Thymus (tissue), 14 donors: Measurements from ENCODE around the gene ADGRE2. TPM values are rescaled to one million over a fixed set of nuclear protein-coding genes. Genes with fewer than 3 reads are reported as not detected.
"Not testable (repeated sequence)": the region's sequence is repeated elsewhere in the genome, so short reads cannot be mapped to it uniquely, and the experiment has no call there.

Experiments
- DNase-seq, 9 donors: peaks; one replicate each; pipeline ENCODE4 v3.0.0-alpha.2; 2013; ENCODE audit warnings: low spot score in 9 of 9, low read depth in 6 of 9, missing footprints in 1 of 9
- H3K27ac ChIP-seq, 2 donors: one replicate each; pipeline ENCODE4 v1.5.1; 2013; ENCODE audit warnings: control low read depth in 1 of 2, low read depth in 1 of 2, low read length in 1 of 2, mild to moderate bottlenecking in 1 of 2, moderate library complexity in 1 of 2
- H3K27me3 ChIP-seq, 2 donors: one replicate each; pipeline ENCODE4 v1.5.1; 2013; ENCODE audit warnings: low read length in 1 of 2; ENCODE audit not compliant: control insufficient read depth in 2 of 2, insufficient read depth in 1 of 2
- H3K36me3 ChIP-seq, 2 donors: one replicate each; pipeline ENCODE4 v1.5.1; 2013; ENCODE audit warnings: low read length in 1 of 2, mild to moderate bottlenecking in 1 of 2, moderate library complexity in 1 of 2; ENCODE audit not compliant: control insufficient read depth in 2 of 2, insufficient read depth in 2 of 2
- H3K4me1 ChIP-seq, 2 donors: one replicate each; pipeline ENCODE4 v1.5.1; 2013; ENCODE audit warnings: low read length in 2 of 2; ENCODE audit not compliant: control insufficient read depth in 2 of 2, insufficient read depth in 2 of 2
- H3K4me3 ChIP-seq, 2 donors: one replicate each; pipeline ENCODE4 v1.5.1; 2013; ENCODE audit warnings: low read length in 2 of 2, control low read depth in 1 of 2, mild to moderate bottlenecking in 1 of 2
- H3K9me3 ChIP-seq, 2 donors: one replicate each; pipeline ENCODE4 v1.5.1; 2013; ENCODE audit warnings: low read length in 1 of 2, mild to moderate bottlenecking in 1 of 2; ENCODE audit not compliant: control insufficient read depth in 2 of 2, insufficient read depth in 1 of 2
- WGBS: extraction: QIAGEN DNeasy Blood & Tissue Kit; methylation state at CpG from one replicate; pipeline ENCODE4 v1.1.7; 2013; 5-methylcytosine and 5-hydroxymethylcytosine counted together
- long read RNA-seq, 10 donors: transcript quantifications; one replicate each; lab custom pipeline, GENCODE V29; 2026
- polyA plus RNA-seq: library from polyadenylated mRNA; stranded (reverse); fragments of 200-250 nt; gene quantifications from one replicate; pipeline ENCODE4 v1.2.3, GENCODE V29; 2013
- total RNA-seq: library from RNA; stranded (reverse); fragments of 120-200 nt; gene quantifications from one replicate; pipeline ENCODE4 v1.2.4, GENCODE V29; 2013
- donor health status: healthy.

The ADGRE2 gene
- total RNA-seq, result 1.2 TPM
- 3.4 TPM for polyA plus RNA-seq
- long read RNA-seq, donor 1, result 0 reads
- long read RNA-seq, donor 2, result 0 reads
- long read RNA-seq, donor 3, result 0 reads
- long read RNA-seq, donor 4, result 0 reads
- long read RNA-seq, donor 5, result 0 reads
- long read RNA-seq, donor 6, result 0 reads
- long read RNA-seq, donor 7, result 0 reads
- long read RNA-seq, donor 8, result 0 reads
- long read RNA-seq, donor 9, result 0 reads
- long read RNA-seq, donor 10, result 0 reads

GRCh38 chr19:14778110-14778845 lies at the start of gene ADGRE2:
TSS of gene ADGRE2 (minus strand) at chr19:14778560. CDS start at chr19:14776756, 1,804 bp downstream.
- WGBS, result 25% methylated on average over 12 of the region's 12 CpGs
- peaks cover 0 to 24% of the 10 kb centered on the region in 2 donors for H3K4me1 ChIP-seq
- H3K36me3 ChIP-seq, H3K4me3 ChIP-seq, H3K27ac ChIP-seq, H3K27me3 ChIP-seq, H3K9me3 ChIP-seq: not testable (repeated sequence)
- peak in 1 of 9 donors; percentile 15 for DNase-seq

GRCh38 chr19:14826006-14826405 lies 47.6 kb upstream of the ADGRE2 start:
- Histone ChIP-seq H3K36me3 (no peaks in the 10 kb centered on the region), H3K27ac (no peak overlapping the region), H3K27me3 (no peaks in the 10 kb centered on the region), H3K4me3 (no peak overlapping the region), H3K9me3 (no peaks in the 10 kb centered on the region), H3K4me1 (no peaks in the 10 kb centered on the region)
- over 99% methylated on average over 2 of the region's 2 CpGs for WGBS
- DNase-seq, result no peak

DNA sequence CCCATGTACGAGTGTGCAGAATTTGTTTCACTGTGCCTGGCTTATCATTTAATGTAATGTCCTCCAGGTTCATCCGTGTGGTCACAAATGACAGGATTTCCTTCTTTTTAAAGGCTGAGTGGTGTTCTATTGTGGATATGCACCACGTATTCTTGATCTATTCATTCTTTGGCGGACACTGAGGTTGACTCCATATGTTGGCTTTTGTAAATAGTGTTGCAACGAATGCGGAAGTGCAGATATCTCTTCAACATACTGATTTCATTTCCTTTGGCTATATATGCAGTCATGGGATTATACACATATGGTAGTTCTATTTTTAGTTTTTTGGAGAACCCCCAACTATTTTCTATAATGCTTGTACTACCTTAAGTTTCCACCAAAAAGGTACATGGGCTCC lies 43.6 kb upstream of the ADGRE2 start:
- no peak for DNase-seq
- H3K36me3 ChIP-seq, result no peaks in the 10 kb centered on the region
- no peak overlapping the region for H3K27ac ChIP-seq
- 62% methylated on average over 6 of the region's 6 CpGs for WGBS
- H3K4me3 ChIP-seq, result no peak overlapping the region
- no peaks in the 10 kb centered on the region for H3K9me3 ChIP-seq
- H3K4me1 ChIP-seq, result no peaks in the 10 kb centered on the region
- H3K27me3 ChIP-seq, result no peaks in the 10 kb centered on the region

GRCh38 chr19:14818588-14818987 lies 40.2 kb upstream of the ADGRE2 start:
- Histone ChIP-seq H3K27ac (no peak overlapping the region), H3K36me3 (no peaks in the 10 kb centered on the region), H3K27me3 (no peaks in the 10 kb centered on the region), H3K4me1 (no peaks in the 10 kb centered on the region), H3K4me3 (no peak overlapping the region), H3K9me3 (no peaks in the 10 kb centered on the region)
- no peak for DNase-seq
- 92% methylated on average over 8 of the region's 8 CpGs for WGBS

- H3K4me3 ChIP-seq, result no peak overlapping the region
- H3K4me1 ChIP-seq, result no peaks in the 10 kb centered on the region
- H3K27me3 ChIP-seq, result no peaks in the 10 kb centered on the region
- DNase-seq, result no peak
- H3K9me3 ChIP-seq, result no peaks in the 10 kb centered on the region
- no peak overlapping the region for H3K27ac ChIP-seq
- 84% methylated on average over 3 of the region's 3 CpGs for WGBS
- no peaks in the 10 kb centered on the region for H3K36me3 ChIP-seq
Measured at GRCh38 chr19:14817052-14817451, 38.7 kb upstream of the ADGRE2 start.

- Histone ChIP-seq H3K4me3 (no peak overlapping the region), H3K27me3 (no peaks in the 10 kb centered on the region), H3K9me3 (no peaks in the 10 kb centered on the region), H3K36me3 (no peaks in the 10 kb centered on the region), H3K4me1 (no peaks in the 10 kb centered on the region), H3K27ac (no peak overlapping the region)
- 95% methylated on average over 2 of the region's 2 CpGs for WGBS
- DNase-seq, result no peak
Measured at GRCh38 chr19:14814982-14815652, 36.8 kb upstream of the ADGRE2 start.

- H3K9me3 ChIP-seq, result no peaks in the 10 kb centered on the region
- WGBS, result 74% methylated on average over 9 of the region's 9 CpGs
- DNase-seq, result no peak
- H3K36me3 ChIP-seq, result no peaks in the 10 kb centered on the region
- no peak overlapping the region for H3K4me3 ChIP-seq
- no peaks in the 10 kb centered on the region for H3K4me1 ChIP-seq
- H3K27ac ChIP-seq, result no peak overlapping the region
- no peaks in the 10 kb centered on the region for H3K27me3 ChIP-seq
Measured at GRCh38 chr19:14809272-14810057, 31.1 kb upstream of the ADGRE2 start.

DNA sequence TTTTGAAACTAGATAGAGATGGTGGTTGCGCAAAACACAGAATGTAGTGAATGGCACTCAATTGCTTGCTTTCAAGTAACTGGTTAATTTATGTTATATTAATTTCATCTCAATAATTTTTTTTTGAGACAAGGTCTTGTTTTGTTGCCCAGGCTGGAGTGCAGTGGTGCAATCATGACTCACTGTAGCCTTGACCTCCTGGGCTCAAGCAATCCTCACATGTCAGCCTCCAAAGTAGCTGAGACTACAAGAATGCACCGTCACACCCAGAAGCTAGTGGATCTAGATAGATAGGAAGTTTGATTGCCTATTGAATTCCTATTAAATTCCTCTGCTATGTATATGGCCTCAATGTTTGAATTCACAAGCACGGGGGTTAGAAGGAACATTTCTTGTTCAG lies 26.4 kb upstream of the ADGRE2 start:
- WGBS, result 97% methylated on average over 3 of the region's 3 CpGs
- H3K27ac ChIP-seq, result no peak overlapping the region

GRCh38 chr19:14798760-14799159 lies 20.4 kb upstream of the ADGRE2 start:
- Histone ChIP-seq H3K9me3 (no peaks in the 10 kb centered on the region), H3K4me3 (no peak overlapping the region), H3K4me1 (no peaks in the 10 kb centered on the region), H3K27ac (no peak overlapping the region), H3K27me3 (no peaks in the 10 kb centered on the region), H3K36me3 (no peaks in the 10 kb centered on the region)
- no peak for DNase-seq
- 87% methylated on average over 5 of the region's 5 CpGs for WGBS

More for the DNA sequence above, 26.4 kb upstream of the ADGRE2 start:
- no peak for DNase-seq
- no peaks in the 10 kb centered on the region for H3K27me3 ChIP-seq
- H3K9me3 ChIP-seq, result no peaks in the 10 kb centered on the region
- no peaks in the 10 kb centered on the region for H3K4me1 ChIP-seq
- no peak overlapping the region for H3K4me3 ChIP-seq
- H3K36me3 ChIP-seq, result no peaks in the 10 kb centered on the region
